GM19455 (cell line): ENCODE data around the gene NTRK2.
"Not testable (repeated sequence)": the region's sequence is repeated elsewhere in the genome, so short reads cannot be mapped to it uniquely, and the experiment has no call there.

ENCODE experiments used
- ATAC-seq: cut with Tn5 transposase; IDR thresholded peaks from one replicate; pipeline ENCODE4 v1.9.1; 2021; ENCODE audit not compliant: unreplicated experiment

NTRK2 gene

DNA sequence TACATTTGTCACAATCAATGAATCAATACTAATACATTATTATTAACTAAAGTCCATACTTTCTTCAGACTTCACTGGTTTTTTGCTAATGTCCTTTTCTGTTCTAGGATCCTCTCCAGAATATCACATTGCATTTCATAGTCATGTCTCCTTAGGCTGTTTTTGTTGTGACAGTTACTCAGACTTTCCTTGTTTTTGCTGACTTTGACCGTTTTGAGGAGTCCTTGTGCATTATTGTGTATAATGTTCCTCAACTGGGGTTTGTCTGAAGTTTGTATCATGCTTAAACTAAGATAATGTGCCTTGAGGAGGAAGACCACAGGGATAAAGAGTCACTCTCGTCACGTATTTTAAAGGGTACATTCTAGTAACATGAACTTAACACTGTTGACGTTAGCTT is 376.9 kb downstream of the NTRK2 start:
- no peak for ATAC-seq

DNA sequence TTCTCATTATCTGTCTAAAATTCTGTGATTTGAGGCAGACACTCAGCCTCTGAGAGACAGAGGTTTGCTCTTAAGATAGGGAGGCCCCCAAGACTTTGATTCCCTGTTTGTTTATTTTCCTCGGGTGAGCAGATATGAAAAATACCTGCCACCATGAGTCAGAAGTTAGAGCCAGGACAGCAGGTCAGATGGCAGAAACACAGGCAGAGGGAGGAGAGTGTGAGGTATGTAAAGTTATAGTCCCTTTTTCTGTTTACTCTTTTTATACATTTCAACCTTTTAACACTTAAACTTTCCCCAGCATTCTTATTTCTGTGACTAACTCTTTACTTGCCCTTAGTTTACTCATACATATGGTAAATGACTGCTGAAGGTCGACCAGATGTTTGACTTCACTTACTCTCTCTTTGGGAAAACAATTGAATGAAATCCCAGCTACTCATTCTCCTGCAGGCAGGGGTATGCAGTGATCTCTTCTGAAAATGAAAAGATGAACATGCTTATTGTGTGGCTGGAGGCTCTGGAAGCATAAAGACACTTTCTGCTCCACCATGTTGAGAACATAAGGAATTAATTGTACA is 383.8 kb downstream of the NTRK2 start:
- no peak for ATAC-seq

DNA sequence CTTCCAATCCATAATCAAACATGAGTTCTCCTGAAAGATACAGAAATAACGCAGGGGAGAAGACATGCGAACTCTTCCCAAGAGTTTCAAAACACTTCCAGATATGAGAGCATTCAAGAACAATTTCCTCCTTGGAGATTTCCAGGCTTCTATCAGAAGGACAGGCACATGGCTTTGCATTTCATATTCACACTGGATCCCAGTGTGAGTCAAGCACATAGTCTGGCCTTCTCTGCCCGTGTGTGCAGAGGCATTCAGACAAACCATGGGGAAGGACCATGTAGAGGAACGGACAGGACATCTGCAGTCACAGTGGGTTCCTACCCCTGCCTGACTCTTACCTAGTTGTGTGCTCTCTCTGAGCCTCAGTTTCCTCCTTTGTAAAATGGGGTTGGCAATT is 384.5 kb downstream of the NTRK2 start:
- ATAC-seq: no peak

DNA sequence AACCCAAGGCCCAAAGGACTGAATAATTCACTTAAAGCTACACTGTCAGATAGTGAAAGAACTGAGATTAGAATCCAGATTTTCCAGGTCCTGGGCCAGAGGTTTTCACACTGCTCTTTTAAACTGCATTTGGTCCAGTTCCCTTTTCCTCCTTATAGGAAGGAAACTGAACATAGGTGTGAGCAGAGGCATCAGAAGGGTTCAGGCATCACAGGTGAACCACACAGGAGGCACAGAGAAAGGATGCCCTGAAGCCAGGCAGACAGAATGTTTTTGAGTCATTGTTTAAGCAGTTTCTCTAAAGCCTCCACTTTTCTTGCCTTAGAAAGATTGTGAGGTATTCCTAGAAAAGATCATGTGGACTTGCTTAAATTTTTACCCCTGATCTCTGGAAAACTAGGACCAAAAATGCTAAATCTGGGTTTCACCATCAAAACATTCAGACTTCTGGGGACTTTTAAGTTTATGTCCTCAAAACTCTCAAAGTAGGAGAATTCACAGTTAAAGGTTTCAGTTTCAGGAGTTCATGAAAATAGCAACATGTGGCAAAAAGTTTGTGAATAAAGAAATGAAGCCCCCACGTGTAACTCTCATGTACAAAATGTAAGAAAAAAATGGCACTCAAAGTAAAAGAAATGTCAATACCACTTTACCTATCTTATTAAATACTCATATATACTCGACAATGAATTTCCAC is 386.1 kb downstream of the NTRK2 start:
- ATAC-seq: peak; percentile 66

DNA sequence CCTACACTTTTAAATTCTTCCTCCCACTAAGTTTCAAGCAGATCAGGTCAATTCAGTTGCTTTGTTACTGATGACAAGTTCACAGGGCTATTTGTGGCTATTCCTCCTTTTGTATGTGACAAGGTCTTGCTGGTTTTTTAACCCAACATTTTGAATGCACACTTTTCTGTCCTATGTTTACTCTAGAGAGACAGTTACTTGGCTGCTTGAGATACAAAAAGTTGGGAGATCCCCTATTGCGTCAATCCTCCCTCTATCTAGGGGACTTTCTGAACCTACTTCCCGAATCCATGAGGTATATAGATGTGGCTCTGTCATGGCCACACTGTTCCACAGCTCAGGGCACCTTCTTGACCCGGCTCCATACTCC is 386.7 kb downstream of the NTRK2 start:
- ATAC-seq: peak; percentile 60

DNA sequence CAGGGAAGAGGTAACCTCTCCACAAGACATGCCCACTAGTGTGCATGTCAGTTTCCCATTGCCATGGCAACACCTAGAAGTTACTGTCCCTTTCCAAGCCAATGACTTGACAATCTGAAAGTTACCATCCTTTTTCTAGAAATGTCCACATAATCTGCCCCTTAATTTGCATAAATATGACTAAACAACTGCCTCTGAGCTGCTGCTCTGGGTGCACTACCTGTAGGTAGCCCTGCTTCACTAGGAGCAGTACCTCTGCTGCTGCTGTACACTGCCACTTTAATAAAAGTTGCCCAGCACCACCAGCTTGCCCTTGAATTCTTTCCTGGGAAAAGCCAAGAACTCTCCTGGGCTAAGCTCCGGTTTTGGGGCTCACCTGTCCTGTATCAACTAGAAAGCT is 392.4 kb downstream of the NTRK2 start:
- no peak for ATAC-seq

DNA sequence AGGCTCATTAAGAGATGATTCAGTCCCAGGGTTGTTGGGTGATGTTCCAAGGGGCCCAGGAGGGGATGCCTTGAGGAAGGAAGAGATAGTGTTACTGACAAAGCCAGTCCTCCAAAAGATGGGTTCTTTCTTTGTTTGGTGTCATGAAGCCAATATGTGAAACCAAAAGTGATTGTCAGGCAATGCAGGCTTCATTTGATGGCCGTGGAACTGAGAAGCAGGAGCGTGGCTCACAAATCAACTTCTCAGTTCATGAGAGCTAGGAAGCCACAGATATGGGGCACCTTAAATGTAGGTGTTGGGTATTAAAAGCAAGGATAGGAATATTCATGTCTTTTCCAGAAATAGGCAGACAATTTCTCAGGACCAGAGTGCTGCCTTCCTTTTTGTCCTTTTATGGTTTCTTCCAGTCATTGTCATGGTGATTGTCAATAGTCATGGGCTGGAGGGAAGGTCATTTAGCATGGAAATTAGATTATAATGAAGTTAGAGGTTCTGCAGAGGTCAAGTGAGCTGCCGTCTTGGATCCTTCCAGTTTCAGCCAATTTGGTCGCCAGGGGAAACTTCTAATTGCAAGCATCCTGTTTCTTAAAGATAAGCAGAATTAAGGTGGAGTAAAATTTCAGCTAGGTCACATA is 393.0 kb downstream of the NTRK2 start:
- no peak for ATAC-seq

DNA sequence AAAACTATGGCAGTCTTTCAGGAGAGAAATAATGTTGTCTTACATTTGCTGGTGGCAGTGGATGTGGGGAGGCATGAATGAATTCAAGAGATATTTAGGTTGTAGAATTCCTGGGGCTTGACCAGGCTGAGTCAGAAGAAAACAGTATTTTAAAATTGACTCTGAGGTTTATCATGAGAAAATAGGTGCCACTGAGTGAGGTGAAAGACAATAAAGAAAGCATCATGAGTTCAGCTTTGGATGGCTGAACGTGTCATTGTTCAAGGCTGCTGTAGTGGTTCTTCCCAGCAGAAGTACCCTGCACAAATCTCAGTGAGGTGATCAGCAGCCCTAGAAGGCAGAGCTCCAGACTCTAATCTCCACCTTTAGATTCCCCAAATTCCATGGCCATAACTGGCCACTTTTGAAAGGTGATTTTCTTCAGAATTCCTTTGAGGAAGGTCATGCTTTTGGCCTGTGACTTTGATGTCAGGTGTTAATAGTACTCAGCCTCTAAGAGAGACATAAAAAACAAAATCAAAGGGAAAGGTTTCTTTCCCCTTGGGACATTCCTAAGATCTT is 395.4 kb downstream of the NTRK2 start:
- no peak for ATAC-seq

DNA sequence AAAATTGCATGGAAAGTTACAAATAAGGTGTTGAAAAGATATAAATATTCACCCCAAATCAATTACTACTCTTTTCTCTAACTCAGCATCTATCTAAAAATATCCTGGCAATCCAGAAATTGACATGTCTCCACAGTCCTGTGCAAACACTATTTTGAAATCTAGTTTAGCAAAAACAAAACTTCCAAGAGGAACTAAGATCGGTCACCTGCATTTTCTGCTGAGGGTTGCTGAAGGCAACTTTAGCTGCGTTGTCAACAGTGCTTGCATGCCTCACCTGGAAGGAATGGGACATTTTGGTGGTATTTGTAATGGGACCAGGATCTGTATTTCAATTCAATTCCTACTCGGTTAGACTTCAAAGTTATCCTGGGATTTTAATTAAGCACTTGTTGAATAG is 398.3 kb downstream of the NTRK2 start:
- ATAC-seq: peak; percentile 75

DNA sequence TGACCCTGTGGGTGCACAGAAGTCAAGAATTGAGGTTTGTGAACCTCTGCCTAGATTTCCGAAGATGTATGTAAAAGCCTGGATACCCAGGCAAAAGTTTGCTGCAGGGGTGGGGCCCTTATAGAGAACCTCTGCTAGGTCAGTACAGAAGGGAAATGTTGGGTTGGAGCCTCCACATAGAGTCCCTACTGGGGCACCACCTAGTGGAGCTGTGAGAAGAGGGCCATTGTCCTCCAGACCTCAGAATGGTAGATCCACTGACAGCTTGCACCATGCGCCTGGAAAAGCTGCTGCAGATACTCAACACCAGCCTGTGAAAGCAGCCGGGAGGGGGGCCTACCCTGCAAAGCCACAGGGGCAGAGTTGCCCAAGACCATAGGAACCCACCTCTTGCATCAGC is 399.9 kb downstream of the NTRK2 start:
- not testable (repeated sequence) for ATAC-seq
